Upper lobe of left lung (tissue), 4 donors: ENCODE results near the gene PHACTR1.

ENCODE experiments used
- CTCF ChIP-seq, 6 experiments: fragments of 450-650 bp in 4 of 6; fragments of 200-600 bp in 2 of 6; sonication (generic) in 2 of 6; IDR thresholded peaks; one replicate each; pipeline ENCODE4 v1.5.1; 2016 to 2019; ENCODE audit warnings: antibody characterized with exemption in 6 of 6
- POLR2AphosphoS5 ChIP-seq, 2 donors: sonication (generic); formaldehyde crosslinking; IDR thresholded peaks; one replicate each; pipeline ENCODE4 v1.5.1; 2017; ENCODE audit warnings: antibody characterized with exemption in 2 of 2

GRCh38 chr6:13105139-13105538 lies 388.6 kb downstream of the PHACTR1 start:
- TF ChIP-seq POLR2AphosphoS5 (IDR thresholded peaks at IDR 0.05) (no peak), CTCF (IDR thresholded peaks at IDR 0.05) (no peak)
